DMS53 (cell line): ENCODE measurements around the gene MYEF2.

ENCODE experiments used
- DNase-seq: peaks from one replicate; lab custom pipeline; 2025; lab: John Stamatoyannopoulos, UW

The MYEF2 gene, protein sequence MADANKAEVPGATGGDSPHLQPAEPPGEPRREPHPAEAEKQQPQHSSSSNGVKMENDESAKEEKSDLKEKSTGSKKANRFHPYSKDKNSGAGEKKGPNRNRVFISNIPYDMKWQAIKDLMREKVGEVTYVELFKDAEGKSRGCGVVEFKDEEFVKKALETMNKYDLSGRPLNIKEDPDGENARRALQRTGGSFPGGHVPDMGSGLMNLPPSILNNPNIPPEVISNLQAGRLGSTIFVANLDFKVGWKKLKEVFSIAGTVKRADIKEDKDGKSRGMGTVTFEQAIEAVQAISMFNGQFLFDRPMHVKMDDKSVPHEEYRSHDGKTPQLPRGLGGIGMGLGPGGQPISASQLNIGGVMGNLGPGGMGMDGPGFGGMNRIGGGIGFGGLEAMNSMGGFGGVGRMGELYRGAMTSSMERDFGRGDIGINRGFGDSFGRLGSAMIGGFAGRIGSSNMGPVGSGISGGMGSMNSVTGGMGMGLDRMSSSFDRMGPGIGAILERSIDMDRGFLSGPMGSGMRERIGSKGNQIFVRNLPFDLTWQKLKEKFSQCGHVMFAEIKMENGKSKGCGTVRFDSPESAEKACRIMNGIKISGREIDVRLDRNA

DNA sequence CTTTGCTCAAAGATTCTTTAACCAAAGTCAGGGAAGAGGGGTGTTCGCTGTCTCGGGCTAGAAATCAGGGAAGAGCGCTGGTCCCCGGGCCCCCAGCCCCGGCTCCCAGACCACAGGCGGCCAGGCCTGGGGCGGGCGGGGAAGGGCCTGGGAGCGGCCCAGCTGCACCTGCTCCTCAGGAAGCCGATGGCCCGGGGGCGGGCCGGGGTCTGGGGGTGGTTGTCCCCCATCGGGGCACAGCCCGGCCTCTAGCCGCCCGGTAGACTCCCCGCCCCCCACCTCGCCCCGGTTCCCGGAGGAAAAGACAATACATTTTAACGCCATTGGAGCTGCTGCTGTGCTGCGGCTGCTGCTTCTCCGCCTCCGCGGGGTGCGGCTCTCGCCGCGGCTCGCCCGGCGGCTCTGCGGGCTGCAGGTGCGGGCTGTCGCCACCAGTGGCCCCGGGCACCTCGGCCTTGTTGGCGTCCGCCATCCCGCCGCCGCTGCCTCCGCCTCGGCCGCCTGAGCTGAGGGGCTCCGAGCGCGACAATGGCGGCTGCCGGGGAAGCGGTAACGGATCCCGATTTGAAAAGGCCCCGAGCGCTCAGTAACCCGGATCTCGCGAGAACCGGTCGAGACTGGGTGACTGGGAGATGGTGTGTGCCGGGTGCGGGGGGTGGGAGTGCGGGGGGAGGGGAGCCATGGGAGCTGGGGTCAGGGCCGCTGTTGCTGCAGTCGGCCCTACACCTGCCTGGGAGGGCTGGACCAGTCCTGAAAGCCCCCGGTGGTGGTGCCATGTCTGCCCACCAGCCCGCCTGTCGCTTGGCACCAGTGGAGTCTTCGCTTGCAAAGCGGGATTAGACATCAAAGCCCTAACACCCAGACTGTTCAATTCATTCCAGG is at the start of gene MYEF2:
Gene MYEF2, minus strand, starts transcription at position 530 of the 882 bp plus-strand sequence. Its CDS starts 58 bp downstream, at position 472.
- peak; percentile 87 for DNase-seq

DNA sequence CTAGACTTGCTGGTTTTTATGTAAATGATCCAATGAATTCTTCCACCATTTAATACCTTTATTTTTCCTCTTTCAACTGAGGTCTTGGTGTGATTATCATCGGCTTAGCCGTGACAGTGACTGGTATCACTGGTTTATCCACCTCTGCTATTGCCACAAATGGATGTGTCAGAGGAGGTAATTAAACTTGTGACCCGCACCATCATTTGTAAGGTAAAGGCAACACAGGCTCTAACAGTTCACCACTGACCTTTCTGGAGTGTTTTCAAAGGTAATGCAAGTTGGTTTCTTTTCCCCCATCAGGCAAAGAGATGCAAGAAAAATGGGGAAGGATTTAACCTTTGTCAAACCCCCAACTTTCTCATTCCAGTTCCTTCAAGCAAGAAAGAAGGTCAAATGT is 47.7 kb upstream of the MYEF2 start:
- DNase-seq, result no peak

DNA sequence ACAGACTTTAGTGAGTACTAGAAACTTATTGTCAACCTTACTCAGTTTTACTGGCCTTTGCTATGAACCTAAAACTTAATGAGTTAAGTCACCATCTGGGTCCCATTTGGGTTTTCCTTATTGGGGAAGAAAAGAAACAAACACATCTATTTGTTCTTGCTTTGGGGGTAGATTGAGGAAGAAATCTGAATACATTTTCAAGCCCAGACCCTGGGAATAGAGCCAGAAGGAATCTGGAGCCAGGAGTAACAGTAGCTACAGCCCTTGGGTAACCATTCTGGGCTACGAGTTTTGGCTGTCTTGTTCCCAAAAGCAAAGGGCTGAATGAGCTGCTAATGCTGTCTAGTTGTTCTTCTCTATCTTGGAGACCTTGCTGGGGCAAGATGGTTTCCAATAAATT is 44.5 kb upstream of the MYEF2 start:
- DNase-seq, result no peak

DNA sequence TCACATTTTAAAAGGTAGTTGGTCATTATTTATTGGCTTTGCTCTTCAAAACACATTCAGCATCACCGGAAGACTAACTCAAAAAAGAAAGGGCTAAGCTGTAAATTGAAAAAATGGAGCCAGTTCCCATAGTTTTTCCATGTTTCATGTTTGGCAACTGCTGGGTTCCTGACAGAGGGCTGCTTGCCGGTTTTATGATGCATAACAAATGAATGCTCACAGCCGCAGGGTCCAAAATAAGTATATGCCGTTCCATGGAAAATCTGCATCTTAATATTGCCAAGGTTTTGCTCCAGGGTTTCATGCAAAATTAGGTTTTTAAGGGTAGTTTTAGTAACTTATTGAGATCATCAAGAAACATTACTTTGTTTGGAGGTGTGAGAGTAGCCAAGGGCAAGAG is 43.8 kb upstream of the MYEF2 start:
- no peak for DNase-seq

DNA sequence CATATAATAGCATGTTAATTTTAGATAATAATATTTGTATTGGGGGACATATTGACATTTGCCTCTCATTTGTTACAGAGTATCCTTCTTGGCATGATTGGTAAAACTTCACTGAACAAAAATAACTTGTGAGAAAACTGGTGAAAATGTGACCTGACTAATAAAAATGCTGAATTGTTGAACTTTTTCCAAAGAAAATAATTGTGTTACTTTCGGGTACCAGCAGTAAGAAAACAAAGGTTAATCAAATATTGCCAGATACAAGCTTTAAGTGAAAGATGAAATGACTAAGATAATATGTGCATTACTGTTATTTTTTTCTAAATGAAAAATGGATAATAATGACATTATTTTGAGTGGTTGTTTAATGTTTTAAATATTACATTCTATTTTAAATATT is 43.2 kb upstream of the MYEF2 start:
- DNase-seq, result no peak

DNA sequence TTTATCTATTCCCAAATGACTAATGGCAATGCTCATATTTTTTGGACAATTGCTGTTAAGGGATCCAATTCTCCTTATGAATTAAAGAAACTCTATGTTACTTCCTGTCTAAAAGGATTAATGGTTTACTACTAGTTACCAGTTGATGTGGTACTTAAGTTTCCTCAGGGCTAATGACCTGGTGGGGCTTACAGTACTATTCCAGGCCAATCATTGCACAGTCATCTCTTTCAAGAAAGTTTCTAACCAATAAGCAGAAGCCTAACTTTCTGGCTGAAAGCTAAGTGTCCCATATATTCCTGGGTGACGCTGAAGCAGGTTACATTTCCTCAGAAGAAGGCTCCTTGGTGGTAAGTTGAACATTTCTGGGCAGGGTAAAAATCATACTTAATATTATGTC is 27.9 kb upstream of the MYEF2 start, which contains the start of gene SLC12A1:
Gene SLC12A1, plus strand, starts transcription at position 322 of the 400 bp plus-strand sequence. CDS start 1,418 bp downstream, outside the sequence.
- no peak for DNase-seq

DNA sequence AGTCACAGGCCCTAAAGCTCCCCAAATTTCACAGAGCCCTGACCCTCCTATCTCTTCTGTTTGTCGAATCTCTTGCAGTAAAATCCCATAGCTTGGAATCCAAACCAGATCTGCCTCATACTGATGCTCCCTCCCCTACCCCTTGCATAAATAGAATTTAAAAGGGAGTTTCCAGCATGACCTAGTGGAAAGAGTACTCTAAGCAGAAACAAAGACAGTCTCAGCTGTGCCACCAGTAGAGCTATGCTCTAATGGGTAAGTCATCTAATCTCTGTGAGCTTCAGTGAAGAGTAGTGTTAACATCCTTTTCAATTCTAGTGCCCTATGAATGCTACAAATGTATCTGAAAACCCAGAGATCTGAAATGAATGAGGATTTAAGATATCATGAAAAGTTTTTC is 24.0 kb upstream of the MYEF2 start:
- no peak for DNase-seq

DNA sequence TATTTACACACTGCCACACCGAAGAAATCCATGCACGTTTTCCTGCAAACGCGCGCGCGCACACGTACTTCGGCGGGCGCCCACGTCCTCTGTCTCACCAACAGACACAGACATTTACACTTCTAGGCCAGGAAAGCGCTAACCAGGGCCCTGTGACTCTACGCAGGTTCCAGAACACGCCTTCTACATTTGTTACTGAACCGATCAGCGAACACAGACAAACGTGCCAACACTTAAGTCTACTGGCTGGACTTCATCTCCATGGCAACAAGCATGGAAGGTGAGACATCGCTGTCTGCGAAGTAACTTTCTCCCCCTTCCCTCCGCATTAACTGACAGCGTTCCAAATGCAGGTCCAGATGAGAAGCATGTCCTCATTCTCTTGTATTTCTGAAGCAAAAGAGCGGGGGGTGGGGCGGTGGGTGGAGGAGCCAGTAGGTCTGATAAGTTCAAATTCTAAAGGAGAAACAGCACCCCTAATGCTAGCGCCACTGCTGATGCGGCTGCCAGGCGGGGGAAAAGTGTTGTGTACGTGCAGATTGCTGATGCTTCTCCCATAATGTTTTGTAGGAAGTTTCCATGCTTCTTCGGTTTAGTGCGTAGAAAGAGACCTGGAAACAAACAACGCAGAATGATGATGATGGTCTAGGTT is 13.6 kb upstream of the MYEF2 start, which contains the start of gene CTXN2:
Gene CTXN2, plus strand, starts transcription at position 92 of the 652 bp plus-strand sequence. CDS start 9,636 bp downstream, outside the sequence.
- peak; percentile 80 for DNase-seq

DNA sequence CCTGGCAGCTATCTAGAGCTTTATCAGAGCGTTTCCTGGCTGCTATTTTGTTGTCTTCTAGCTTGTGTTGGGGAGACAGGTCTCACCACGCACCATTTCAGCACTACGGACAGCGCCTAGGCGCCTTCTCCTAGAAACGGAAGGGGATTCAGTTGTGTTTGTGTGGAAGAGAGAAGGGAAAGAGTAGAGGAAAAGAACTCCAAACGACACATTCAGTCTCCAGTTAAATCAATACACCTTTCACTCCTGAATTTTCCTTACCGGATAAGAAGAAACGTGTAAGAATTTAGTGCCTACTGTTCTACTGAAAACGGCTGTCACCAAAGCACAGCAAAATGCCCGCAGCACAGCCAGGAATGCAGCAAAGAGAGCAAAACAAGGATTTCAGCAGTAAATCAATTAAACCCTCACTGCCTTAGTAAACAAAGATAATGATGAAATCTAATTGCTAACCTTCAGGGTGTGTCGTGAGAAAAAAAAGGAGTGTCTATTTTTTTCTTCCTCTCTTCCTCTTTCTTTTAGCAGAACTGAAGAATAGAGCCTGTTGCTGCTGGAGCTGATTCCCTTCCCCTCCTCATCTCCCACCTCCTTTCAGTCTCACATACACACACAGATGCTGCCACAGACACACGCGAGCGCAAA is 13.0 kb upstream of the MYEF2 start:
- DNase-seq, result peak; percentile 71

DNA sequence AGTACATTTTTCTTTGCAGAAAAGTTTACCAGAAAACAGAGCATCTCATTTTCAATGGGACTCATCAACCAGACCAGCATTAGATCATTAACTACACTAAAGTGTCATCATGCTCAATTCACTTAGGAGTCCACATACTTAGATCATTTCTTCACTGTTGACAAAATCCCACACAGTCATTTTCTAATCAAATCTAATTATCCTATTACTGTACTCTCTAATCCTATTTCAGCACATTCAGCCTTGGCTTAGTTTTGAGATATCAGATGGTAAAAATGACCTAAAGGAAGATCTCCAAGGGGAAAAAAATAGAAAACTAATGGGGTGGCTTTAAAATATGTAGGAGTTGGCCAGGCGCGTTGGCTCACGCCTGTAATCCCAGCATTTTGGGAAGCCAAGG is 8.2 kb upstream of the MYEF2 start:
- DNase-seq, result no peak

DNA sequence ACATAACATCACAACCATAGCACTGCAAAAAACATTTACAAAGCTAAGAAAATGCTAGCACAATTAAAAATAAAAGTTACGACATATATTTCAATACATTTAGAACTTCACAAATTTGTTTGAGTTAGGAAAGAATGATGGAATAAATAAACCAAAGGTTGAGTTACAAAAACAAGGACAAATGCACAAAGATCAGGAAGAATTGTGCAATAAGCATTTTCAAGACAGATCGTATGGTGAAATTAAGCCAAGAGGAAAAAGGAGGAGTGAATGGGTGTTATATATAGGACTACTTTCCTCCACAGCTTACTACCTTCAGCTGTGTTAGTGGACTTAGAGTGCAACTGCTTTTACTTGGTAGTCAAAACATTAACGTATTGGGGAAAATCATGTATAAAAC is 7.4 kb upstream of the MYEF2 start:
- DNase-seq, result no peak

DNA sequence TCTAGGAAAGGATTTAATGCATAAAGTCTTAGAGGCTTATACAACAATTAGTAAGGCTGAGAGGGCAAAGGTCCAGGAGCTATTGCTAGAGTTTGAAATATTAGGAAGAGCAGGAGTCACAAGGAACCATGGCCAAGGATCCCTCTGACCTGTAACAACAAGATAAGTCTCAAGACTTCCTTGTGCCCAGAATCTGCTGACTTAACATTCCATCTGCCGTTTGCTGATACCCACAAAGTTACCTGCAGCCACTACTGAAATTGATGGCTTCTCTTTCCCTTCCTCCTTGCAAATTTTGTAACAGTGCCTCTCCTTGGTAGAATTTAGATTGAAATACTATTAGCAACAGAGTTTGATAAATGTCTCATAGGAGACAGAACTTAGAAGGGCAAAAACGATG is 4.7 kb upstream of the MYEF2 start:
- no peak for DNase-seq

DNA sequence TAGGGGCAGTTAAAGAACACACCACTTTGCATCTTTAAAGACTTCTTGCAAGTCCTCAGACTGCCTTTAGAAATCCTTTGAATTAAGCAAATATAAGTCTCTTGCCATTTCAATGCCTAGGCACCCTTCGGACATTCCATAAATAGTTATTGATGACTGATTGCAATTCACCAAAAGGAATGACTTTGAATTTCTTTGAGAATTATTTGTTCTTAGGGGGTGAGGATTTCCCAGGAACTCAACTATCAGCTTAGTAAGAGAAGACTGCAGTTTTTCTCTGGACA is 495 bp upstream of the MYEF2 start:
- no peak for DNase-seq

DNA sequence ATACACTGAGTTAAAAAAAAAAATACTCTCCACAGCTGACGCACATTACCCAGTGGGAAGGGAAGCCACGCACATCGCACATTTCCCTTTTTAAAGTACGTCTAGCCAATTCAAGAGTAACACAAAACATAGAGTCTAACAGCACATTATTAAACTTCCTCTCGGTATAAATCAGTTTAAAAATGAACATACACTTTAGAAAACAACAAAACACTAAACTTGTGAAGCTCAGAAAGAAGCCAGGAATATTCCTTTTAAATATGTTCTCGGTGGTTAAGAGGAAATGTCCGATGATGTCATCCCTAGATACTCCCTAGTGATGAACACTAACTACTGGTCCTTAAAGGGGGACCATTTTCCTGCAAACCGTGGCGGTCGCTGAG is 721 bp downstream of the MYEF2 start:
- DNase-seq, result peak; percentile 75

DNA sequence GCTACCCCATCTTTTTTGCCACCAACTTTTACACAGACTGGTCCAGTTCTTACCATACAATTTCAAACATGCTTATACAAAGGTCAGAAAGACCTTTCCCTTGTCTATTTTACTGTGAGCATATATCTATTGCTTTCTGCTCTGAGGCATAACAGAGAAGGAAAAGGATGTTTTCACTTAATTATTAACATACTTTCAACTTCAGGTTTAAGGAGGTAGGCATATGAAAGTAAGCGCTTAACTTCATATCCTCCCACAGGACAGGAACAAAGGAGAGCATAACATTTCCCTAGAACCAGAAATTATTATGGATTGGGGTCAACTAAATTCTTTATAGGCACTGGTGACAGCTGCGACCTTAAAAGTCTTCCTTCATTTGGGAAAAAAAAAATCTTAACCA is 1.1 kb downstream of the MYEF2 start:
- peak; percentile 45 for DNase-seq

DNA sequence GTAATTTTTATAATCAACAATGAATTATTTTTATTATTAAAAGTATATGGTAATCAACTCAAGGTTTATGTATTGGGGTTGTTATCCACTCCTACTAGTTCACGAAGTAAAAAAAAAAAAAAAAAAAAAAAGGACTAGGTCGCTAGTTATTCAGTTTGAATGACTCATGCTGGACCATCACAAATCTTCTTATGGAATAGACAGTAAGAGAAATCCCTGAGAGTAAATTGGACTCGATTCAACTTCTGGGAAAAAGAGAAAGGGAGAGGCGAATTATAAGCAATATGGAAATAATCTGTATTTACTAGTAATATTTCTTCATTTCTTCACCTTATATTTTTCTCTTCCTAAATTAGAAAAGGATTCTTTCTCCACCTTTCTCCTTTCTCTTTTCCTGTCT is 2.0 kb downstream of the MYEF2 start:
- DNase-seq, result peak; percentile 33

DNA sequence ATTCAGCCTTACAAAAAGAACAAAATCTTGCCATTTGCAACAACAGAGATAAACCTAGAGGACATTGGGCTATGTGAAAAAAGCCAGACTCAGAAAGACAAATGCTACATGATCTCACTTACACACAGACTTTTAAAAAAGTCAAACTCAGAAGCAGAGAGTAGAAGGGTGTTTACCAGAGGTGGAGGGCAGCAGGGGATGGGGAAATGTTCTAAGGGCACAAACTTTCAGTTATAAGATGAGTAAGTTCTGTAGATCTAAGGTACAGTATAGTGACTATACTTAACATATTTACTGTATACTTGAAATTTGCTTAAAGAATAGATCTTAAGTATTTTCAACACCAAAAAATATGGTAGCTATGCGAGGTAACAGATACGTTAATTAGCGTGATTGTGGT is 3.0 kb downstream of the MYEF2 start:
- no peak for DNase-seq

DNA sequence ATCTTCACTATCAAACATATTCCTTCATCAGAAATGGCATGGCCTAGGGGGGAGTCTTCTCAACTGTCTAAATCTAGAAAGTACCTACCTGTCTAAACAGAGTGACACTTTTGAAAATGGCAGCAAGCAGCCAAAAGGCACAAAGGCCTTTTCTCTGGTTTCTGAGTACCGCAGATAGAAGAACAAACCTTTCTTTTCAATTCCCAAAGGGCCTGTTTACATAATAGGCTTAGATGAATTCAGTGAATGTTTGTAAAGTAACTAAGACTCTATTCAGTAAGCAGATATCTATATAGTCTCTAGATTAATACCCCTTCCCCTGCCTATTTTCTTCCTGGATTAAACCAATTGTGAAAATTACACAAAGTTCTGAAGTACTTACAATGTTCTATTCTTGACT is 7.1 kb downstream of the MYEF2 start:
- no peak for DNase-seq

DNA sequence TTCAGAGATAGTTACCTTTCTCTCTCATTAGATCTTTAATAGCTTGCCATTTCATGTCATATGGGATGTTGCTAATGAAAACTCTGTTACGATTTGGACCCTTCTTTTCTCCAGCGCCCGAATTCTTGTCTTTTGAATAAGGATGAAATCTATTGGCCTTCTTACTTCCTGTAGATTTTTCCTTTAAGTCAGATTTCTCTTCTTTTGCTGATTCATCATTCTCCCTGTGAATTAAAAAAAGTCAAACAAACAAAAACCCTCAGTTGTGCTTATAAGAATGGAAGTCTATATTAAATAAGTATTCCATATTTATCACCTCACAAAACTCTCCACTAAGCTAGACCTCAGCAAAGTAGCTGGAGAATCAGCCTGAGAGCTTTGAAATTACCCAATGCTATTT is 9.5 kb downstream of the MYEF2 start:
- no peak for DNase-seq

DNA sequence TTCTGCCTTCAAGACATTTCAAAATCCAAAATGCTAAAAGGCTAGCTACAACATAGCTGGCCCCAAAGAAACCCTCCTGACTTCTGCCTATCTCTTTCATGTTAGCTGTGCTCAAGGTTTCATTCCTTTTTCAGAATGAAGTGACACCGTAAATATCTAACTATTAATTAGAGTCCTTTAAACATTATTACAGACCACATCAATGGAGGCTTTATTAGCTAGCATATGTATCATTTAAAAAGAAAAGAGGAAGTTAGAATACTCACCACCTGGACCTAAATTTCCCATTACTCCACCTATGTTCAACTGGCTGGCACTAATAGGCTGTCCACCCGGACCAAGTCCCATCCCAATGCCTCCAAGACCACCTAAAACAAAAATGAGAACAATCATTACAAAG is 24.6 kb downstream of the MYEF2 start:
- no peak for DNase-seq

DNA sequence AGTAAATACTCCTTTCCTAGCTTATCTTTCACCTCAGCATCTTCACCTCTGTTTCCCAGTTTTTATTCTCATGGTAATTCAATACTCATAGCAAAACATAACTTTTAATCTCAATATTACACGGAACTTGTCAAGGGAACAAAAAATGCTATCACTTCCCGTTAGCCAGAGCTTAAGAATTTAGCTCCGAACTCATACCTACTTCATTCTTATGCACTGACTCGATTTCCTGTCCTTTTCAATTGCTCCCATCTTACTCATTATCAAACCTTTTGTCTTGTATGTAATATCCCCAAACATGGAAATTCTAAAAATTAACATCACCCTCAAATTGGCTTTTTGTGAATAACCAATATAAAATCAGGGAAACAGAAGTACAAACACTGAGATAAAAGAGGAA is 28.2 kb downstream of the MYEF2 start:
- no peak for DNase-seq

DNA sequence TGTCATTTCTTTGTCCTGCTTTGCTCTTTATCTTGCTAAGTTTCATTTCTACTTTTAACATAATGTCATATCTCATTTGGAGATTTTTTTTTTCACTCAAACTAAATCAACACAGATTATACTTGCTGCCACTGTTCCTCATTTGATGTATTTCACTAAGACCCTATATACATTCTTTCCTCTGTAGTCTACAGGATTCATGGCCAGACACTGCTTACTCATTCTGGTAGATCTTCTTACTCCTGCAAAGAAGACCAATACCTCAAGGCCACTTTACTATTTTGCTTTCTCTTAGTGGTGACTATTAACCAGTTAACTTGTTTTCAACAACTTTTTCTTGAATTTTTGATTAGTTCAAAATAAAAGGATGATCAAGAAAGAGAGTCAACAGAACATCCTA is 30.7 kb downstream of the MYEF2 start:
- DNase-seq, result no peak
